ENCODE data around the gene UBXN10.

UBXN10 gene

DNA sequence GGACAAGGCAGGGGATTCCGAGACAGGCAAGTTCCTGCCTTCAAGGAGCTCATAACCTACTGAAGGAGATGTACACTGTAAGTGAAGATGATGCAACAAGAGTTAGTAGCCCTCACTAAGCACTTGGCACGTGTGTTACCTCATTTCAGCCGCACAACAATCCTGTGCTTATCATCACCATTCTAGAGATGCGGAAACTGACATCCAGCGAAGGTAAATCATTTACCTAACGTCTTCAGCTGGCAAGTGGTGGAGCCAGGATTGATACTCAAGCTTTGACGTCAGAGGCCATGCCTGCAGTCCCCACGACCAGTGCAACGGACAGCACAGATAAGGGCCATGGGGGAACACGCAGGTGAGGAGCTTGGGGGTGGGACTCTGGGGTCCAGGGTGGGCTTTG is 2.9 kb upstream of the UBXN10 start:
- no peak for DNase-seq (ENCODE audit: low spot score)

DNA sequence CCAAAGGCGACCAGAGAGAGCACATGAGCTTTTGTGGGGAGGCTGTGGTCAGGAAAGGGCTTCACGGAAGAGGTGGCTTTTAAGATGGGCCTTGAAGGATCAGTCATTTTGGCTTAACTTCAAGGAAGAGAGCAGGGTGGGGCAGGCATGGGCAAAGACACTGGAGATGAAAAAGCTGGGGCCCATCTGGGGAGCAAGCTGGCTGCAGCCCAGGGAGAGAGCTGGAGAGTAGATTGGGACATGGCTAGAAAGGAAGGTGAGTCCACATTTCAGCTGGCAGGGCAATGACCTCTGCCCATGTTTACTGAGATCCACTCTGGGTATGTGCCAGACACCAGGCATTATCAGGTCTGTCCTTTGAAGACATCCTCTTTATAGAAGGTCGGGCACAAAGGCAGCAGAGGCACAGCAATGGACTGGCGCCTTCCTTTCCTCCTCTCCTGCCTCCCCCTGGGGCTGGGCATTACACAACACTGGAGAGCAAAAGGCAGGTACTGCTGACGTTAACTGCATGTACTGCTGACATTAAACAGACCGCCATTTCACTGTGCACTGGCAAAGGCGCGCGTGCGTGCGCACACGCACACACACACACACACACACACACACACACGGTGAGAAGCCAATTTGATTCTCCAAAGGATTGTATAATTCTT is 2.2 kb upstream of the UBXN10 start:
- peak; percentile 13 for DNase-seq (ENCODE audit: low spot score)

DNA sequence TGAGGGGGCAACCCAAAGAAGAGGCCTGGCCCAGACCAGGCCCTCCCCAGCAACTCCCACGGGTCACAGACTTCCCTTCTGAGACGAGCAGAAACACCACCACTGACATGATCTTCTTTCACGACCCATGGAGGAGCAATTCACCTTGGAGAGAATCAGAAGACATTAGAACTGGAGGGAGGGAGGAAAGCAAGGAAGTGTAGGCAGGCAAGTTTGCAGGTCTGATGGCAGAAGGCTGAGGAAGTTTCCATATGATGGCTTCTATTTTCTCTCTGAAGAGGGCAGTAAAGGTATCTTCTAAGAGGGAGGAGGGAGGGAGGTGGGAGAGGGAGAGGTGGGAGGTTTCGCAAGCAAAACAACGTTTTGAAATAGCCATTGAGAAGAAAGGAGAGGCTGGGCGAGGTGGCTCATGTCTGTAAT is 1.4 kb upstream of the UBXN10 start:
- no peak for DNase-seq (ENCODE audit: low spot score)

DNA sequence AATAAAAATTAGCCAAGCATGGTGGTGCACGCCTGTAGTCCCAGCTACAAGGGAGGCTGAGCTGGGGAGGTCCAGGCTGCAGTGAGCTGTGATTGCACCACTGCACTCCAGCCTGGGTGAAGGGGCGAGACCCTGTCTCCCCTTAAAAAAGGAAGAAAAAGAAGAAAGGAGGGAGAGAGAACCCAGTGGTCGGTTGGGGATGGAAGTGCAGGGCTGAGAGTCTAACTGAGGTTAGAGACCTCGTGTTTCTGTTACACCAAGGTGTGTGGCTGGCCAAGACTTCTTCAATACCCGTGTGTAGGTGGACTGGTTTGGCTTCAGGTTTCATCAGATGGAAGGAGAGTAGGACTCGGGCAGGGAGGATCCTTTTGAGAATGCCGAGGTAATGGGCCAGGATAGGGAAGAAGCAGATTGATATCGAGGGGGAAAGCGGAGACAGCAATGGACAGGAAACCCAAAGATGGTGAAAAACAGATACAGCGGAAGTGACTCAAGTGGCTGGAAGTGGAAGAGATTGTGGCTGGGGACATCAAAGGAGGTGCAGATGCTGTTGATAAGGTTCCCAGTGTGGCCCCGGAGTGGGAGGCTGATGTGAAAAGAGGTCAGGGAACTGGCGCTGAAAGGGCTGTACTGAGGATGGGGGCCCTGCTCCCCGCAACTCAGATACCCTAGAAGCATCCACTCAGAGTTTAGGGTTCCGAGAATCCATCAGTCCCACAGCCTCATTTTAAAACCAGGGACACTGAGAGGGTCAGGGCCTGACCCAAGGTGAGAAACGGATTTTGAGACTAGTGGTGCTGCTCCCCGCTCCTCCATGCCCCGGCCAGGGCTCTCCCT is 681 bp upstream of the UBXN10 start:
- no peak for DNase-seq (ENCODE audit: low spot score)

DNA sequence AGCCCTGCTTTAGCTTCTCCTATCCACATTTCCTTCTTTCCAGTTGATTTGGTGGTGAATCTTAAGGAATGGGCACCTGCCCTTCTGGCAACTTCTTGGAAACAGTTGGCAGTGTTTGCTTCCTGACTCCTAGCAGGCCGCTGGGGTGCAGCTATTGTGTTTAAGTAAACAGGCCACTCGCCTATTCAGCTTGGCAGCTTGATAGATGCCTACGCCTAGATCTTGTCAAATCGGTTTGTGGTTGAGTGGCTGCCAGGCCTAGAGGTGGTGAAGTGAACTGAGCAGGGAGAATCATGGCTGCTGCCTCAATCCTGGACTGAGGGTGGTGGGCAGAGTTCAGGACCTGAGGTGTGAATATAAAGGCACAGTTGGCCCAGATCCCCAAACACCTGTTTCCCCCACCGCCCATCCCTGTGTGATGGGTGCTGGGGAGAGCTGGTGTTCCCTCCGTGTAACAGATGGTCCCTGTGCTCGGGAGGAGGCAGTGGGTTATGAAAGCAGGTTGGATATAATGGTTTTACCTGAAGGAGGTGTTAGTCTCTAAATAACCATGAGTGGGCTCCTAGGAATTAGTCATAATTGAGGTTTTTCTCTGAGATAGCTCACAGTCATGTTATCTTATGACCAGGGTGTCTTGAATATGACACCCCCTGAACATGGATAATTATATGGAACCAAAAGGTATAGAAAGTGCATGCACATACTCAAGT is 1.4 kb downstream of the UBXN10 start:
- DNase-seq (ENCODE audit: low spot score), result no peak

DNA sequence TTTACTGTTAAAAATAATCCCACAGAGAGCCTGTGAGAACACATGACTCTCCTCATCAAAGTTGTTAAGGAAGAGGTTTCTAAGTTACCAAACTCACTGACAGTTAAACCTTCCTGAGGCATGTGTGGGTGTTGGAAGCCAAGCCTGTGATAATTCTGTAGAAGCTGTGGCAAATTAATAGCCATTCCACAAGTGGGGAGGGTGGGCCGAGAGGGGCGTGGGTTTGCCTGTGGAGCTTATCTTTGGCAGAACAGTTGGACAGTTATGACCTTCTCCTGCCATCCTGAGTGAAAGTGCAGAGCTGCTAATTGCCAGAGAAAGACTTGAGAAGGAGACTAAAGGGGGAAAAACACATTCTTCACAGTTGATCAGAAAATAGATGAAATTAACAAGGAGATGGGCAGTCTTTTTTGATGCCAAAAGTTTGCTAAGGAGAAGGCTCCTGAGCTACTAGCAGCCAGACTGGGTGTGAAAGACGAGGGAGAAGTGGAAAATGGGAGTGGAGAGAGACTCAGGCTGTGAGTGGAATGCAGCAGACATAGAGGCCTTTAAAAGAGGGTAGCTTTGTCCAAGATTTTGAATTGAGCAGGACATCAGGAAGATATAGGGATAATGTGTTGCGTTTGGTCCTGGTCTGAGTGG is 2.0 kb downstream of the UBXN10 start:
- no peak for DNase-seq (ENCODE audit: low spot score)

DNA sequence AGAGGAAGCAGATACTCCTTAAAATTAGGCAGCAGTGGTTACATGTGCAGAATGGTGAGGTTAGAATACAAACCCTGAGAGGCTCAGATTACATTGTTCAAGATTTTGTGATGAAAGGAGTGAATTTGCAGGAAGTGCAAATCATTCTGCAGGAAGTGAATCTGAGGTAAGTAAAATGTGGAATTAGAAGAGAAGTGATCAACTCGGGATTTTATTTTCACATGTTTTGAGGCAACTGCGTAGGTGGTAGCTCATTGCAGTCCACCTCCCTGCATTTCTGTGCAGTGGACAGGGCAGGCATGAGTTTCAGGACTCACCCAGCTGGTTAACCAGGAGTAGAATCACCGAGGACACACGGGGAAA is 2.5 kb downstream of the UBXN10 start:
- DNase-seq (ENCODE audit: low spot score), result no peak

DNA sequence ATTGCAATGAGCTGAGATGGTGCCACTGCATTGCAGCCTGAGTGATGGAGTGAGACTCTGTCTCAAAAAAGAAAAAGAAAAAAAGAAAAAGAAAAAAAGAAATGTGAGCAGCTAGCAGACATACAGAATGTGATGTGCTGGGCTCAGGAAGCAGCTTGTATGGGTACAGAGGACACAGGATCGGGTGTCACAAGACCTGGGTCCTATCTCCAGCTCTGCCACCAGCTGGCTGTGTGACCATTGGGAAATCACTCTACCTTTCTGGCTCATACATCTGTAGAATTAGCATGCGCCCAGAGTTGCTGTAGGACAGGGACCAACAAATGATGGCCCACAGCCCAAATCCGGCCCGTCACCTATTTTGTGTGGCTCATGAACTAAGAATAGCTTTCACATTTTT is 3.8 kb downstream of the UBXN10 start:
- DNase-seq (ENCODE audit: low spot score), result no peak

DNA sequence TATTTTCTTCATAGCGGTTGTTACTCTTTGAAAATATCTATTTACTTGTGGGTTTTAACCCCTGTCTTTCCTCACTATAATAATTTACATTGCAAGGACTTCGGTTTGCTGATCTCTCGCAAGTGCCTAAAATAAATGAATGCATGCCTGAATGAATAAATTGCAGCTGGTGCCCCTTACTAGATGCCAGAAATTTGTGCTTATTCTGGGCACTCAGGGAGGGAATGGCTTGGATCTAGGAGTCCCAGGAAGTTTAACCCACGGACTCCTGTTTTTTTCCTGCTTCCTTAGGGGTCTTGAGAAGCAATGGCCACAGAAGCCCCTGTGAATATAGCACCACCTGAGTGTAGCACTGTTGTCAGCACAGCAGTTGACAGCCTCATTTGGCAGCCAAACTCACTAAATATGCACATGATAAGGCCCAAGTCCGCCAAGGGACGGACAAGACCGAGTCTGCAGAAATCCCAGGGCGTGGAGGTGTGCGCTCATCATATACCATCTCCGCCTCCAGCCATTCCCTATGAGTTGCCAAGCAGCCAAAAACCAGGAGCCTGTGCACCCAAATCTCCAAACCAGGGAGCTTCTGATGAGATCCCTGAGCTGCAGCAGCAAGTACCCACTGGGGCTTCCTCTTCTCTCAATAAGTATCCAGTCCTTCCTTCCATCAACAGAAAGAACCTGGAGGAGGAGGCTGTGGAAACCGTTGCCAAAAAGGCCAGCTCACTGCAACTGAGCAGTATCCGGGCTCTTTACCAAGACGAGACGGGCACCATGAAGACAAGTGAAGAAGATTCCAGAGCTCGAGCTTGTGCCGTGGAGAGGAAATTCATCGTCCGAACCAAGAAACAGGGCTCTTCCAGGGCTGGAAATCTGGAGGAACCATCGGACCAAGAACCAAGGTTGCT is 4.6 kb downstream of the UBXN10 start:
- no peak for DNase-seq (ENCODE audit: low spot score)

DNA sequence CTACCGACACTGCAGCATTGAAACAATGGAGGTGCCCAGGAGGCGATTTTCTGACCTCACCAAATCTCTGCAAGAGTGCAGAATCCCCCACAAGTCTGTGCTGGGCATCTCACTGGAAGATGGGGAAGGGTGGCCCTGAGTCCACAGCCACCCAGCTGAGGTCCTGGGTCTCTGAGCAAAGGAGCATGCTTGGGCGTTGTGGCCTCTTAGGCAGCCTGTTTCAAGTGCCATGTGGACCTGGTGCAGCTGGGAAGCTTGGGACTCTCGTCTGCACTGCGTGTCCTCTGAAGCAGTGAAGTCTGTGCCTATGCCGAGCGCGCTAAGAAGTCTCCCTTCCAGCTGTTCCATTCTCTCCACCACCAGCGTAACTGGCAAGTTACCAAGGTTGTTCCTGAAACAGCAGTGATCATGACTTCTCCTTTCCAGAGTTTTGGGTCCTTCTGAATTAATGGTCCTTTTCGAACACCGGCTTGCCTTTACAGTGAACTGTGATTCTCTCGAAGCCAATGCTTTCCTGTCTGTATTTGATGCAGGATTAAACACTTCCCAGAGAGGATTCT is 5.5 kb downstream of the UBXN10 start:
- no peak for DNase-seq (ENCODE audit: low spot score)

DNA sequence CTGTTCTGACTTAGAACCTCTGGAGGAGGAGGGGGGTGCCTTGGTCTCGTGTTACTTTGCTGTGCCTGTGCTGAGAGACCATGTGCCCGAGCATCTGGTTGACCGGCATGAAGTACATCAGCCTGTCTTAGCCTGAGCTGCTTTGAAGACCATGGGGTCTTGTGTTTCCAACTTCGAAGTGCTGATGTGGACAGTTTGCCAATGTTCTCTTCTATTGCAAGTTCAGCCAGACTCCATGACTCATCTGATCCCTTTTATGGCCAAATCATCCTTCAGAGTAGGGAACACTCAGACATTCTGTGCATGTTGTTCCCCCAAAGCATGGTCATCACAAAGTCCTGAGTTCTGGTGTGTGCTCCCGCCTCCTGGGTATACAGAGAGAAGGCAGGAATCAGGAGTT is 6.5 kb downstream of the UBXN10 start:
- no peak for DNase-seq (ENCODE audit: low spot score)

DNA sequence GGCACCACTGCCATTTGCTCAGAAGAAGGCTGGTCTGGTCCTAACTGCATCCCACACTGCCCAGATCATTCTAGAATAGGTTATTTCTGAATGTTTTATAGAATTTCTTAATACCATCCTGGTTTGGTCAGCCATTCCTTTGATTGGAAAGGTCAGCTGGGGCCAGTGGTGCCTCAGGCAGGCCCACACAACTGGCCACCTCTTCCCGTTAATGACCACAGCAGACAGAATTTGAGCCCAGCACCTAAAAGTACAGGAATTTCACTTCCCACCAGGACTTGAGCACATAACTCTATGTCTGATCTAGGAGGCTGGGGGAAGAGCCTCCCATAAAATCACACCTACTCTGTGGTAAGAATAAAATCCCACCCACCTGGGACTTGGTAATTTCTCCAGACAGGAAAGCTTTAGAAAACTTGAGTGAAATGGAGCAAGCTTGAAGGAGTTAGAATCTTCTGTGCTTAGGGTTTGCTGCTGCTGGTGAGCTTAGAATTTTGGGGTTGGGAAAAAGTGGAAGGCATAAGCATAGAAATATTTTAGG is 7.0 kb downstream of the UBXN10 start:
- DNase-seq (ENCODE audit: low spot score), result no peak

DNA sequence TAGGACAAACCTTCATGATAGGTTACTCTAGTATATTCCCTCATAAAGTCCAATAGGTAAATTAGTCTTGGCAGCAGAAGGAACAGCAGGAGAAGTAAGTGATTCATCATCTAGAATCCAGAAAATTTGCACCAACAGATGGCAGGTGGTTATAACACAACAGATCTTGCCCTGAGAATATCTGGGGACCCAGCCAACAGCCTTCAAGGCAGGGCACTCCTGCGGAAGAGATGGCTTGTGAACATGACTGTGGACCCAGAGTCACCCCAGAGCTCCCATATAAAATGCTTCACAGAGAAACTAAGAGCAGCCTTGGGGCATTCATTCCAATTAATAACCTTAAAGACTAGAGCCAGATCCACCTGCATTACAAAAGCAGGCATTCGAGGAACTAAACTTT is 8.3 kb downstream of the UBXN10 start:
- DNase-seq (ENCODE audit: low spot score), result no peak

DNA sequence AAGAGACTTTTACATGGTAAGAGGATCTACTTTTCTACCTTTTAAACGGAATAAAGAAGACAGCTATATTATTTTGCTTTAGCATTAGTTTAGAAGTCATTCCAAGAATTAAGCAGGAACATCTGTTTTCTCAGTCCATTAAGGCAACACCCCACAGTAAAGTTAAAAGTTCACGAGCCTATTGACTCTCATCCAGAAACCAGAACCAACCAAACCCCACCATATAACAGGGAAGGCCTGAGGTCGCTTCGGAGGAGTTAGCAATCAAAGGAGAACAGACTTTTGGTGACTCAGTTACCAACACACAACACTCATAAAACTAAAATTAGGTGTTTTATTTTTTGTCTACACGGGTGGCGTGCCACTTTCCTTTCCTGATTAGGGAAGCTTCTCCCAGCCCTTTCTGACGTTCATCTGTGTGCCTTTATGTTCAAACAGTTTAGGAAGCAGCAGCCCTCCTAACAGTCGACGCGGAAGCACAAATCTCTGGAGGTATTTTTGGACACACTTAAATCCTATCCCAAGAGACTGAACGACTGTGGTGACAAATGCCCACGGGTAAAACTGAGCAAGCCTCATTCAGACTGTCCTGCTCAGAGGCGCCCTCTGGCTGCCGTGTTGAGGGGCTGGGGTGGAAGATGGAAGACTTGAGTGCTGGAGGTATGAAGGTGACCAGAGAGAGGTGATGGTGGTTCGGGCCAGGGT is 9.0 kb downstream of the UBXN10 start:
- peak; percentile 12 for DNase-seq (ENCODE audit: low spot score)

DNA sequence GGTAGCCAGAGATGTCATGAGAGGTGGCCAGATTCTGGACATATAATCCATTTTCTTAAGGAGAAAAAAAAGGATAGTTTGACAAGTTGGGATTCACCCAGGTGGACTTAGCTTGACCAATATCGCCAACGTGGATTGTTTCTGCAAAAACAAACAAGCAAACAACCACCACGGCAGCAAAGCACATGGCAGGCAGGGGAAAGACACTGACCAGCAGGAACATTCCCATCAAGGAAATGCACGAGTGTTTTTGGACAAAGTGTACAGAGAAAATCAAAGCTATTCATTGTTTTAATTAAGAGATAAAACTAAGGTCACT is 9.5 kb downstream of the UBXN10 start:
- DNase-seq (ENCODE audit: low spot score), result no peak

DNA sequence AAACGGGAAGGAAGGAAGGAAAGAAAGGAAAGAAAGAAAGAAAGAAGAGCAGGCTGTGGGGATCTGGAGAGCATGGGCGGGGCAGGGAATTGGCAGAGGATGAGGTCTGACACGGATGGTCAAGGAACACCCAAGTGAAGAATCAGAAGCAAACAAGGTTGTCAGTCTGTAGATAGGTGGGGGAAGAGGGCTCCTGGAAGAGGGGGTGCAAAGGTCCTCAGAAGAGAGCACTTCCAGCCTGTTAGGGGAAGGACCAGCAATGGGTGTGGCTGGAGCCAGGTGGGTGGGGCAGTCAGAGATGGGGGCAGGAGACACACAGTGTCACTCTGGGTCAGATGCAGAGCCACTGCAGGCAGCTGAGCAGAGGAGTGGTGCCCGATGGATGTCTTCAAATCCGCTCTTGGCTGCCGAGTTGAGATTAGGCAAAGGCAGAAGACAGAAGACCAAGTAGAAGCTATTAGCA is 11.5 kb downstream of the UBXN10 start:
- DNase-seq (ENCODE audit: low spot score), result no peak

DNA sequence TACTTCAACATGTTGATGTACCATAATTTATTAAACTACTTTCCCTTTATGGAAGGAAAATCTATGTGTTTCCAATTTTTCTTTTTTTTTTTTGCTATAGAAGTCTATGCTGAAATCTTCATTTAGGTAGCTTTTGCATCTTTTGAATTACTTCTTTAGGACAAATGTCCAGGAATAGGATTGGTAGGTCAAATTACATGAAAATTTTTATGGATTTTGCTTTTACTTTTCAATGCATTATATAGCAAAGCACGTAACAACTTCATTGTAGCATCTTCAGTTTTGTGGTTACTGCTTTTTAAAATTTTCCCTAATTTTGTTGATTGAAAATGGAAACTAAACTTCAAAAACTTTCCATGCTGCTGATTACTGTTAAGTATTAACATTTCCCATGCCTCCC is 12.4 kb downstream of the UBXN10 start:
- no peak for DNase-seq (ENCODE audit: low spot score)

DNA sequence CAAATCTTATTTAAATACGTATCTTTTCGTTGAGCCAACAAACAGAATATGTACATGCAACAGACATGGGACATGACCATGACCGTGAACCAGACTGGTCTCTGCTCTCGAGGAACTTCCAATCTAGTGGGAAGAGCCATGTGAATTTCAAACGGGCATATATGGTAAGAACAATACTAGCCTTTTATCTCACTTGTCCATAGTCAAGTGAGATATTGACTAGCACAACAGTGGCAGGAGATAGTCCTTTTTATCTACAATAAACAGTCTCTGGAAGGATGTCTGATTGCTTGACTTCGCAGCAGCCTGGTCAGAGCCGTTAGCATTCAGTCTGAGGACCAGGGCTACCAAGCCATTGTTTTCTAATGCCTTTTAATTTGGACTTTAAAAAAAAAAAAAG is 13.0 kb downstream of the UBXN10 start:
- DNase-seq (ENCODE audit: low spot score), result no peak

DNA sequence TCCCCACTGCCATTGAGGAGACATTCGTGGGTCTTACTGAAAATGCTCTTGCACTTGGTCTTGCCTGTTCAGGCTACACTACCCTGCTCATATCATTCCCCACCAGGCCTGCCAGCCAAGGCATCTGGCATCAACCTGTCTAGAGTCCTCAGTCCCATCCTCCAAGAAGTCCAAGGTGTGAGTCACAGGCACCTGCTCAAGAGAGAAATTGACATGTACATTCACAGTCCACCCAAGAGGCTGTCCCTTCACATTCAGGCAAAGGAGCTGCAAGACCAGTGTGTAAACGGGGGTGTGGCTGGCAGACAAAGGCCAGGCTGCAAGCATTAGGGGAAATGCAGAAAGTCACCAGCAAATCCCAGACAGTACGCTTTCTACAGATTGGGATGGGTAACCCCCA is 13.5 kb downstream of the UBXN10 start:
- DNase-seq (ENCODE audit: low spot score), result no peak

DNA sequence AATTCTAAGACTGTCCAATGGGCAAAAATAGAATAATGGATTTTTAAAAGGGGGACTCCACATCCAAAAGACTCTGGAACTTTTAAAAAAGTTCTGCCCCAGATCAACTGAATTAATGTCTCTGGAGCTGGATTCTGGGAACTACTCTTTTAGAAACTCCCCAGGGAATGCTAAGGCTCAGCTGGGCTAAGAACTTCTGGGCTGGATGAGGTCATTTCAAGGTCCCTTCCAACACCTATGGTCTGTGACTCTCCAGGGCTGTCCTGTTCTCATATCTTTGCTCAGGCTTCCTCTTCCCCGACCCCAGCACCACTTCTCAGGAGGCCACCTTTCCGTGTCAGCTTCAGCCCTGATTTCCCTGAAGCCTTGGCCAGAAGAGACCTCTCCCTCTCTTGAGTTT is 13.9 kb downstream of the UBXN10 start:
- no peak for DNase-seq (ENCODE audit: low spot score)
